Adrenal gland (tissue), 12 donors: ENCODE results near the gene PGP. TPM values are rescaled to one million over a fixed set of nuclear protein-coding genes. Genes with fewer than 3 reads are reported as not detected.

Experiments used
- DNase-seq, 7 donors: peaks; one replicate each; pipeline ENCODE4 v3.0.0-alpha.2; 2019 to 2020
- H3K27ac ChIP-seq, 5 donors: fragments of 200-600 bp; sonication (generic) in 4 of 5; 1 replicate in 3 of 5; 2 replicates in 2 of 5; pipeline versions ENCODE4 v1.5.1 to v1.8.0; 2016 to 2020; ENCODE audit warnings: mild to moderate bottlenecking in 1 of 5
- H3K27me3 ChIP-seq: fragments of 200-600 bp; 2 replicates; pipeline ENCODE4 v1.8.0; 2021
- H3K36me3 ChIP-seq, 2 donors: fragments of 200-600 bp; replicated peaks in 1 of 2; 1 replicate in 1 of 2; 2 replicates in 1 of 2; pipeline versions ENCODE4 v1.5.1 to v1.8.0; 2018 to 2022
- H3K4me1 ChIP-seq, 2 donors: fragments of 200-600 bp; replicated peaks in 1 of 2; 1 replicate in 1 of 2; 2 replicates in 1 of 2; pipeline versions ENCODE4 v1.5.1 to v1.8.0; 2018 to 2021
- H3K4me3 ChIP-seq, 4 donors: fragments of 200-600 bp; sonication (generic) in 3 of 4; one replicate each; pipeline ENCODE4 v1.5.1; 2016 to 2018
- H3K9me3 ChIP-seq, 3 donors: fragments of 200-600 bp; sonication (generic) in 1 of 3; replicated peaks in 1 of 3; 1 replicate in 2 of 3; 2 replicates in 1 of 3; pipeline versions ENCODE4 v1.5.1 to v1.8.0; 2016 to 2021
- POLR2A ChIP-seq, 2 donors: fragments of 450-650 bp; IDR thresholded peaks; one replicate each; pipeline ENCODE4 v1.6.1; 2017; ENCODE audit warnings: antibody characterized with exemption in 2 of 2, mild to moderate bottlenecking in 2 of 2, moderate library complexity in 1 of 2
- WGBS, 4 donors: extraction: QIAGEN DNeasy Blood & Tissue Kit in 2 of 4; methylation state at CpG; one replicate each; pipeline versions ENCODE4 v1.1.5 to v1.1.7; 2013 to 2017; 5-methylcytosine and 5-hydroxymethylcytosine counted together
- intact Hi-C, 2 donors: fragments of 100-400 bp; cut with DNase I; formaldehyde crosslinking; loops; one replicate each; pipeline versions ENCODE4 v1.14.1 to v1.15.0; 2022 to 2023
- polyA plus RNA-seq, 3 donors: library from polyadenylated mRNA; stranded (reverse); fragments of 200-250 nt in 2 of 3; fragments of 350-450 nt in 1 of 3; fragmentation: Illumina TruSeq in 1 of 3; extraction: RNeasy Lipid Tissue Mini Kit (QIAGEN cat#74804) in 1 of 3; gene quantifications; one replicate each; pipeline ENCODE4 v1.2.3, GENCODE V29; 2013 to 2014
- total RNA-seq, 9 donors: library from RNA; depleted of rRNA in 4 of 9; stranded (reverse); fragments of >200 nt in 4 of 9; fragments of 120-200 nt in 1 of 9; fragmentation: NEBNext Ultra II Directional in 1 of 9; extraction: Animal tissue kit (Norgen Biotek cat#: 25700) in 1 of 9; gene quantifications; one replicate each; pipeline versions ENCODE4 v1.1.0 to v1.2.4, GENCODE V29; 2013 to 2023
- TF ChIP-seq, protein P1 (sequence below), 6 experiments: fragments of 450-650 bp in 4 of 6; fragments of 200-600 bp in 2 of 6; sonication (generic) in 1 of 6; IDR thresholded peaks; 1 replicate in 5 of 6; 2 replicates in 1 of 6; pipeline versions ENCODE4 v1.5.1 to v1.8.0; 2016 to 2021; ENCODE audit warnings: antibody characterized with exemption in 6 of 6, mild to moderate bottlenecking in 2 of 6, moderate library complexity in 1 of 6
- donor health status: healthy with polysubstance abuse.
- donor health status: Bipolar disorder and iron deficiency.
- donor health status: DM: yes; HTN: yes; CAD: no.
- donor health status: DM: no; HTN: no; CAD: no.
- donor health status: DM: no; HTN: no; CAD: no.
- donor health status: DM: yes; HTN: yes; CAD: no.

Gene PGP
- total and polyA plus RNA-seq, 12 donors: 8.3 to 24.1 (median 13.6) TPM

DNA sequence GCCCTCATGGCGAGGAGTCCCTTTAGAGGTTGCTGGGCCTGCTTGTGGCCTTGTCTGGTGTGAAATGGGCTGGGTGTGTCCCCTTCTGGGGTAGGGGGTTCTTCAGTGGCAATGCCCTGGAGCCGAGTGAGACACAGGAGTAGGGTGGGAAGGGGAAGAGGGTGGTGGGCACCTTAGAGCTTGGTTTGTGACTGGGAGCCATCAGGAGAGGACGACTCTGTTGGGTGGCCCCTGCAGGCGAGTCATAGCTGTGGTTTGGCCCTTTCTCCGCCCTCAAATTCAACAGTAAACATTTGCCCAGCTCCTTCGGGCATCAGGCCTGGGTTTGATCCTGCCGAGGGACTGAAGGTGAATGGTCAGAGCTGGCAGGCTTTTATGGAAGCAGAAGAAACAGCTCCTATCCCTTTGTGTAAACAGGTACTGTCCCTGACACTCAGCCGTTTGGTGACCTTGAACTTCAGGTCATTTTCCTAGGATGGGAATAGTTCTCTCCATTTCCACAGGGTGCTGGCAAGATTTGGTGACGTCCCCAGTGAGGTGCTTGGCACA lies 11.7 kb upstream of the PGP start:
- Histone ChIP-seq H3K9me3 (no peaks in the 10 kb centered on the region), H3K4me3 (no peak overlapping the region), H3K4me1 (peaks cover 18 to 29% of the 10 kb centered on the region in 2 donors), H3K36me3 (peaks cover 0 to 26% of the 10 kb centered on the region in 2 donors), H3K27me3 (no peaks in the 10 kb centered on the region), H3K27ac (peak overlapping the region in 3 of 5 donors; percentile 17 to 24 (median 19))
- TF ChIP-seq, protein P1, sequence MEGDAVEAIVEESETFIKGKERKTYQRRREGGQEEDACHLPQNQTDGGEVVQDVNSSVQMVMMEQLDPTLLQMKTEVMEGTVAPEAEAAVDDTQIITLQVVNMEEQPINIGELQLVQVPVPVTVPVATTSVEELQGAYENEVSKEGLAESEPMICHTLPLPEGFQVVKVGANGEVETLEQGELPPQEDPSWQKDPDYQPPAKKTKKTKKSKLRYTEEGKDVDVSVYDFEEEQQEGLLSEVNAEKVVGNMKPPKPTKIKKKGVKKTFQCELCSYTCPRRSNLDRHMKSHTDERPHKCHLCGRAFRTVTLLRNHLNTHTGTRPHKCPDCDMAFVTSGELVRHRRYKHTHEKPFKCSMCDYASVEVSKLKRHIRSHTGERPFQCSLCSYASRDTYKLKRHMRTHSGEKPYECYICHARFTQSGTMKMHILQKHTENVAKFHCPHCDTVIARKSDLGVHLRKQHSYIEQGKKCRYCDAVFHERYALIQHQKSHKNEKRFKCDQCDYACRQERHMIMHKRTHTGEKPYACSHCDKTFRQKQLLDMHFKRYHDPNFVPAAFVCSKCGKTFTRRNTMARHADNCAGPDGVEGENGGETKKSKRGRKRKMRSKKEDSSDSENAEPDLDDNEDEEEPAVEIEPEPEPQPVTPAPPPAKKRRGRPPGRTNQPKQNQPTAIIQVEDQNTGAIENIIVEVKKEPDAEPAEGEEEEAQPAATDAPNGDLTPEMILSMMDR (IDR thresholded peaks at IDR 0.05): no peak
- no peak for TF ChIP-seq POLR2A (IDR thresholded peaks at IDR 0.05)
- WGBS, 4 donors: 43 to 67% (median 48%) methylated on average over 7 to 9 of the region's 9 CpGs
- intact Hi-C loops: no loop called here
- DNase-seq: peak in 1 of 7 donors; percentile 37

DNA sequence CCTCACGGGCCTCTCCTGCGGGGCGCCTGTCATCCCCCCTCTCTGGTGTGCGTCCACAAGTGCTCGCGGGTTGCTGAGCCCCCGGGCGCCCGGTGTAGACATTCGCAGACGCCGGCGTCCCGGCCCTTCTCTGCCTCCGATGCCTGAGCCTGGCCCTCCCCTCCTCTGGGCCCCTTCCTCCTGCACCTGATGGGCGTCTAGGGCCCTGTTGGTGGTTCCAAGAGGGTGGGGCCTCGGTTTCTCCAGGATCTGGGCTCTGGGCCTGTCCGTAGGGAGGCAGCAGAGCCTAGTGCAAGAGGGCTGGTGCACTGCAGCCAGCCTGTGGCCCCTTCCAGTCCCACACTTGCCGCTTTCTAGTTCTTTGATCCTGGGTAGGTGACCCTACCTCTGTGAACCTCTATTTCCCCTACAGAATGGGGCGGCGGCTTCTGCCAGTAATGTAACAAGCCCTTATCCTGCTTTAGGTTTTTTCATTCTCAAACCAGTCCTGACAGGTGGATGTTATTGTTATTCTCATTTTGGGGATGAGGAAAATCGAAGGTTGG lies 9.4 kb upstream of the PGP start:
- Histone ChIP-seq H3K4me3 (peak overlapping the region; percentile 30 to 80 (median 71)), H3K27ac (peak overlapping the region in 4 of 5 donors; percentile 74 to 87 (median 78)), H3K9me3 (no peaks in the 10 kb centered on the region), H3K27me3 (no peaks in the 10 kb centered on the region), H3K36me3 (peaks cover 0 to 9% of the 10 kb centered on the region in 2 donors), H3K4me1 (peaks cover 18 to 26% of the 10 kb centered on the region in 2 donors)
- DNase-seq: peak in 5 of 7 donors; percentile 55 to 71 (median 69)
- intact Hi-C loops: no loop called here
- WGBS, 4 donors: 6 to 41% (median 16%) methylated on average over 4 to 22 of the region's 22 CpGs
- TF ChIP-seq, protein P1 (IDR thresholded peaks at IDR 0.05): peak in 2 of 6 experiments; percentile 16 to 24
- TF ChIP-seq POLR2A (IDR thresholded peaks at IDR 0.05): no peak

DNA sequence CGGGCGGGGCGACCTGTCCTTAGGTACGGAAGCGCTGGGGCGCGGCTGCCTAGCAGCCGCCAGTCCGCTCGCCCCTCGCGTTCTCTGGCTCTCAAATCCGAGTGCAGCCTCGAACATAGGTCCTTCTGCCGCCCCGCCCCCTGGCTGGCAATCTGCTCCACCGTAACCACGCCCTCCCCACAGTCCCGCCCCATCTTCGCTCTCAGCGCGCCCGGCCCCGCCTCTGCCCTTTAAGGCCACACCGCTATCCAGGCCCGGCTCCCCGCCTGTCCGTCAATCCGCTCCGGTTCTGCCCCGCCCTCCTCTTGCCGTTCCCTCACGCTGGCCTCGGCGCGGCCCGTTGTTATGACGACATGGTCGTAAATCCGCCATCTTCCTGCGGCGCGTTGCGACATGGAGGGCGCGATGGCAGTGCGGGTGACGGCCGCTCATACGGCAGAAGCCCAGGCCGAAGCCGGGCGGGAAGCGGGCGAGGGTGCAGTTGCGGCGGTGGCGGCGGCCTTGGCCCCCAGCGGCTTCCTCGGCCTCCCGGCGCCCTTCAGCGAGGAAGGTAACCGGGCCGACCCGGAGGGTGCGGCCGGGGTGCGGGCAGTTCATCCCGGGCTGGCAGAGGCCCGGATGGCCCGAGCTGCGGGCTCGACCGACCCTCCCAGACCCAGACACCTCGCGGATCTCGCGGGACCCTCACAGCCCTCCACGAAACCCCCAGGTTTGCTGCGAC lies 8.7 kb upstream of the PGP start, which contains the start of gene E4F1:
TSS of gene E4F1 (plus strand) at position 371 of the 721 bp plus-strand sequence. CDS start at position 394, 23 bp downstream.
- Histone ChIP-seq H3K27ac (peak within 1 kb of the TSS in 4 of 5 donors; percentile 74 to 87 (median 79)), H3K4me3 (peak within 1 kb of the TSS; percentile 30 to 80 (median 71)), H3K36me3 (peaks cover 0 to 2% of the 10 kb centered on the region in 2 donors), H3K27me3 (no peaks in the 10 kb centered on the region), H3K9me3 (no peaks in the 10 kb centered on the region), H3K4me1 (peaks cover 18 to 26% of the 10 kb centered on the region in 2 donors)
- intact Hi-C loops: no loop called here
- peak; percentile 99 to 100 (median 100) for DNase-seq
- WGBS, 4 donors: 0 to 2% (median 0%) methylated on average over 9 to 82 of the region's 82 CpGs
- peak; percentile 93 to 94 for TF ChIP-seq POLR2A (IDR thresholded peaks at IDR 0.05)
- TF ChIP-seq, protein P1 (IDR thresholded peaks at IDR 0.05): peak in 1 of 6 experiments; percentile 15

DNA sequence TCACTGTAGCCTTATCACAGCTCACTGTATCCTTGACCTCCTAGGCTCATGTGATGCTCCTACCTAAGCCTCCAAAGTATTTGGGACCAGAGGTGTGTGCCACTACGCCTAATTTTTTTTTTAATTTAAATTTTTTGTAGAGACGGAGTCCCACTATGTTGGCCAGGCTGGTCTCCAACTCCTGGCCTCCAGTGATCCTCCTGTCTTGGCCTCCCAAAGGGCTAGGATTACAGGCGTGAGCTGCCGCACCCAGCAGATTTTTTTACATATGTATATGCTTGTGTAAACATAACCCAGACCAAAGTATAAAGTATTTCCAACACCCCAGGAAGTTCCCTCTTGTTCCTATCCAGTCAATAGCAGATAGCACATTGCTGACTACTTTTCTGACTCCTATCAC lies 1.7 kb upstream of the PGP start:
- no peak overlapping the region for H3K27ac ChIP-seq
- H3K4me1 ChIP-seq: peaks cover 24 to 28% of the 10 kb centered on the region in 2 donors
- H3K4me3 ChIP-seq: no peak overlapping the region
- DNase-seq: no peak
- intact Hi-C loops: no loop called here
- WGBS, 4 donors: 93 to 100% (median 96%) methylated on average over 4 of the region's 4 CpGs
- H3K27me3 ChIP-seq: no peaks in the 10 kb centered on the region
- TF ChIP-seq POLR2A (IDR thresholded peaks at IDR 0.05): no peak
- TF ChIP-seq, protein P1 (IDR thresholded peaks at IDR 0.05): no peak
- H3K9me3 ChIP-seq: no peaks in the 10 kb centered on the region
- H3K36me3 ChIP-seq: no peaks in the 10 kb centered on the region
